Astrocyte (in vitro differentiated cells and primary cell): Measurements from ENCODE around the gene C2orf76. TPM values are rescaled to one million over a fixed set of nuclear protein-coding genes. Genes with fewer than 3 reads are reported as not detected.

Experiments used
- DNase-seq: peaks from one replicate; pipeline ENCODE4 v3.0.0-alpha.2; 2010; ENCODE audit warnings: low read depth
- FAIRE-seq: peaks from 2 replicates; lab custom pipeline; 2011; peaks lifted over from hg19 to GRCh38; lab: Jason Lieb, UNC
- H2AFZ ChIP-seq: 2 replicates; pipeline ENCODE4 v1.6.0; 2012; ENCODE audit warnings: low read depth, low read length, inconsistent platforms
- H3K27ac ChIP-seq: 2 replicates; pipeline ENCODE4 v1.5.1; 2011; ENCODE audit warnings: low read depth, low read length, inconsistent platforms
- H3K27me3 ChIP-seq: 2 replicates; pipeline ENCODE4 v1.6.0; 2011; ENCODE audit warnings: low read length, inconsistent platforms; ENCODE audit not compliant: insufficient read depth
- H3K36me3 ChIP-seq: 2 replicates; pipeline ENCODE4 v1.5.1; 2011; ENCODE audit warnings: low read length, inconsistent platforms; ENCODE audit not compliant: insufficient read depth
- H3K4me1 ChIP-seq: 2 replicates; pipeline ENCODE4 v1.5.1; 2011; ENCODE audit warnings: low read length, inconsistent platforms; ENCODE audit not compliant: insufficient read depth
- H3K4me2 ChIP-seq: 2 replicates; pipeline ENCODE4 v1.6.0; 2012; ENCODE audit warnings: low read length, inconsistent platforms
- H3K4me3 ChIP-seq: 2 replicates; pipeline ENCODE4 v1.5.1; 2011; ENCODE audit warnings: low read depth, mild to moderate bottlenecking, low read length, inconsistent platforms; ENCODE audit not compliant: insufficient read depth
- H3K79me2 ChIP-seq: 2 replicates; pipeline ENCODE4 v1.6.0; 2012; ENCODE audit warnings: mild to moderate bottlenecking, low read length, inconsistent platforms; ENCODE audit not compliant: insufficient read depth
- H3K9ac ChIP-seq: 2 replicates; pipeline ENCODE4 v1.6.0; 2012; ENCODE audit warnings: mild to moderate bottlenecking, low read length, inconsistent platforms
- H3K9me3 ChIP-seq: 2 replicates; pipeline ENCODE4 v1.5.1; 2012; ENCODE audit warnings: low read depth, mild to moderate bottlenecking, low read length, inconsistent platforms; ENCODE audit not compliant: insufficient read depth
- H4K20me1 ChIP-seq: 2 replicates; pipeline ENCODE4 v1.6.0; 2012; ENCODE audit warnings: low read length, inconsistent platforms; ENCODE audit not compliant: insufficient read depth
- H3K27ac Mint-ChIP-seq: one replicate; pipeline ENCODE4 v1.8.0; 2021; ENCODE audit warnings: mild to moderate bottlenecking, mixed read lengths; ENCODE audit not compliant: unreplicated experiment
- H3K27me3 Mint-ChIP-seq: one replicate; pipeline ENCODE4 v1.8.0; 2021; ENCODE audit warnings: low read depth, mixed read lengths; ENCODE audit not compliant: unreplicated experiment
- H3K36me3 Mint-ChIP-seq: one replicate; pipeline ENCODE4 v1.8.0; 2021; ENCODE audit warnings: low read depth, mixed read lengths; ENCODE audit not compliant: unreplicated experiment
- H3K4me1 Mint-ChIP-seq: one replicate; pipeline ENCODE4 v1.8.0; 2021; ENCODE audit warnings: low read depth, mixed read lengths; ENCODE audit not compliant: unreplicated experiment
- H3K4me3 Mint-ChIP-seq: one replicate; pipeline ENCODE4 v1.8.0; 2021; ENCODE audit warnings: mild to moderate bottlenecking, moderate library complexity, mixed read lengths; ENCODE audit not compliant: unreplicated experiment
- H3K9me3 Mint-ChIP-seq: one replicate; pipeline ENCODE4 v1.8.0; 2021; ENCODE audit warnings: mild to moderate bottlenecking, mixed read lengths; ENCODE audit not compliant: unreplicated experiment
- EZH2 ChIP-seq: IDR thresholded peaks from 2 replicates; pipeline ENCODE4 v1.6.1; 2012; ENCODE audit warnings: mild to moderate bottlenecking, low read length, inconsistent platforms; ENCODE audit not compliant: insufficient read depth
- total RNA-seq: library from RNA; stranded (reverse); gene quantifications from 2 replicates; pipeline ENCODE4 v1.2.1, GENCODE V29; 2021
- TF ChIP-seq, protein P1 (sequence below): IDR thresholded peaks from 2 replicates; pipeline ENCODE4 v1.5.1; 2011; ENCODE audit warnings: low read depth, mild to moderate bottlenecking, inconsistent platforms, low read length, moderate library complexity; ENCODE audit not compliant: insufficient read depth

The C2orf76 gene
- total RNA-seq, 1 donor from 2014 or later: 9.2 TPM

DNA sequence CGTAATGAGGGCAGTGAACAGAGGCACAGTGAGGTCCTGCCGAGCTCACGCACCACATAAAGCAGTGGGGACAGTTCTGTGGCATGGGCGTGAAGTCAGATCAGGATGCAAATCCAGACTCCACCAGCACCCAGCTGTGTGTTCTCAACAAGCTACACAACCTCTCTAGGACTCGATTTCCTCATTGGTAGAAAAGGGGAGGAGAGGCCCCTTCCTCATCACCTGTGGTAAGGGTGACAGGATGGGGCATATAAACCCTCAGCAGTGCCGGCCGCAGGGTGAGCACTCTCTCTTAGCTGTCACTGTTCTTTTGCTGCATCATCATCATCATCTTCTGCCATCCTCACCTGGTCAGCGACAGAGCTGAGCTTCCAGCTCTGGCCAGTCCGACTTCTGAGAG, 54.8 kb downstream of the C2orf76 start:
- Mint-ChIP-seq H3K4me3 (no peak overlapping the region), H3K27me3 (no peaks in the 10 kb centered on the region), H3K36me3 (peaks cover 3% of the 10 kb centered on the region), H3K27ac (no peak overlapping the region), H3K9me3 (no peaks in the 10 kb centered on the region), H3K4me1 (no peaks in the 10 kb centered on the region)
- Histone ChIP-seq H3K36me3 (no peaks in the 10 kb centered on the region), H3K4me2 (no peak overlapping the region), H3K4me3 (no peak overlapping the region), H3K79me2 (no peaks in the 10 kb centered on the region), H3K9me3 (no peaks in the 10 kb centered on the region), H4K20me1 (no peaks in the 10 kb centered on the region), H3K9ac (no peak overlapping the region), H3K27ac (no peak overlapping the region), H2AFZ (no peak overlapping the region), H3K4me1 (no peaks in the 10 kb centered on the region), H3K27me3 (no peaks in the 10 kb centered on the region)
- no peak for DNase-seq
- FAIRE-seq: no peak
- no peak for TF ChIP-seq EZH2
- TF ChIP-seq, protein P1, sequence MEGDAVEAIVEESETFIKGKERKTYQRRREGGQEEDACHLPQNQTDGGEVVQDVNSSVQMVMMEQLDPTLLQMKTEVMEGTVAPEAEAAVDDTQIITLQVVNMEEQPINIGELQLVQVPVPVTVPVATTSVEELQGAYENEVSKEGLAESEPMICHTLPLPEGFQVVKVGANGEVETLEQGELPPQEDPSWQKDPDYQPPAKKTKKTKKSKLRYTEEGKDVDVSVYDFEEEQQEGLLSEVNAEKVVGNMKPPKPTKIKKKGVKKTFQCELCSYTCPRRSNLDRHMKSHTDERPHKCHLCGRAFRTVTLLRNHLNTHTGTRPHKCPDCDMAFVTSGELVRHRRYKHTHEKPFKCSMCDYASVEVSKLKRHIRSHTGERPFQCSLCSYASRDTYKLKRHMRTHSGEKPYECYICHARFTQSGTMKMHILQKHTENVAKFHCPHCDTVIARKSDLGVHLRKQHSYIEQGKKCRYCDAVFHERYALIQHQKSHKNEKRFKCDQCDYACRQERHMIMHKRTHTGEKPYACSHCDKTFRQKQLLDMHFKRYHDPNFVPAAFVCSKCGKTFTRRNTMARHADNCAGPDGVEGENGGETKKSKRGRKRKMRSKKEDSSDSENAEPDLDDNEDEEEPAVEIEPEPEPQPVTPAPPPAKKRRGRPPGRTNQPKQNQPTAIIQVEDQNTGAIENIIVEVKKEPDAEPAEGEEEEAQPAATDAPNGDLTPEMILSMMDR: no peak

GRCh38 chr2:119311371-119311770, 55.3 kb downstream of the C2orf76 start:
- Histone ChIP-seq H2AFZ (no peak overlapping the region), H4K20me1 (no peaks in the 10 kb centered on the region), H3K36me3 (no peaks in the 10 kb centered on the region), H3K27me3 (no peaks in the 10 kb centered on the region), H3K27ac (no peak overlapping the region), H3K4me2 (no peak overlapping the region), H3K4me3 (no peak overlapping the region), H3K79me2 (no peaks in the 10 kb centered on the region), H3K9me3 (no peaks in the 10 kb centered on the region), H3K9ac (no peak overlapping the region), H3K4me1 (no peaks in the 10 kb centered on the region)
- no peak overlapping the region for H3K27ac Mint-ChIP-seq
- peaks cover 3% of the 10 kb centered on the region for H3K36me3 Mint-ChIP-seq
- FAIRE-seq (no peak), DNase-seq (no peak)
- TF ChIP-seq, protein P1: no peak
- no peak for TF ChIP-seq EZH2
- no peaks in the 10 kb centered on the region for H3K4me1 Mint-ChIP-seq
- H3K4me3 Mint-ChIP-seq: no peak overlapping the region
- no peaks in the 10 kb centered on the region for H3K9me3 Mint-ChIP-seq
- H3K27me3 Mint-ChIP-seq: no peaks in the 10 kb centered on the region

DNA sequence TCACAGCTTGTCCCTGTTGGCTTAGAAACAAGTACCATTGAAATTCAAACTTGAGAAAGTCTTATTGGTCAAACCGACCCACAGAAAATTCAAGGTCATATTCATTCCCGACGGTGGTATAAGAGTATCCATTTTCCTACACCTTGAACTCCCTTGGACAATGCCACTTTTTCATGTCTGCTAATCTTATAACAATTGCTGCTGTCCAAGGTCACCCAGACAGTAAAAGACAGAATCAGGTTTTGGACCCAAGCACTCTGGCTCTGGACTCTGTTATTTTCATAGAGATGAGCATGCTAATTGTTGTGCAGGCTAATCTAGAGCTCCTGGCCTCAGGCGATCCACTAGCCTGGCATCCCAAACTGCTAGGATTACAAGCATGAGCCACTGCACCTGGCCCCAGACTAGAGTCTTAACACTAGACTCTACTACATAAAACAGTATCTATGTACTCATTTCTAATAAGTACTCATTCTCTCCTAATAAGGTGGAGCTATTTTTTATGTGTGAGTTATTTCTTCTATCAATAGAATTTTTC, 57.8 kb downstream of the C2orf76 start:
- H3K79me2 ChIP-seq: no peaks in the 10 kb centered on the region
- H3K27ac Mint-ChIP-seq: no peak overlapping the region
- peaks cover 3% of the 10 kb centered on the region for H3K36me3 Mint-ChIP-seq
- H3K4me3 ChIP-seq: no peak overlapping the region
- no peaks in the 10 kb centered on the region for H3K36me3 ChIP-seq
- peaks cover 3% of the 10 kb centered on the region for H3K27me3 Mint-ChIP-seq
- no peak overlapping the region for H3K4me2 ChIP-seq
- H3K4me1 Mint-ChIP-seq: no peaks in the 10 kb centered on the region
- FAIRE-seq (no peak), DNase-seq (no peak)
- no peaks in the 10 kb centered on the region for H3K4me1 ChIP-seq
- no peak overlapping the region for H3K27ac ChIP-seq
- no peak overlapping the region for H2AFZ ChIP-seq
- no peak overlapping the region for H3K9ac ChIP-seq
- H3K27me3 ChIP-seq: no peaks in the 10 kb centered on the region
- TF ChIP-seq, protein P1: no peak
- no peak for TF ChIP-seq EZH2
- no peak overlapping the region for H3K4me3 Mint-ChIP-seq
- H4K20me1 ChIP-seq: no peaks in the 10 kb centered on the region
- H3K9me3 ChIP-seq: no peaks in the 10 kb centered on the region
- H3K9me3 Mint-ChIP-seq: no peaks in the 10 kb centered on the region
